ENCODE data around the gene NDUFS6. TPM values are rescaled to one million over a fixed set of nuclear protein-coding genes. Genes with fewer than 3 reads are reported as not detected.

Gene NDUFS6
- total RNA-seq = 10 to 100 TPM; 22.0 to 86.9 (median 49.7) TPM

DNA sequence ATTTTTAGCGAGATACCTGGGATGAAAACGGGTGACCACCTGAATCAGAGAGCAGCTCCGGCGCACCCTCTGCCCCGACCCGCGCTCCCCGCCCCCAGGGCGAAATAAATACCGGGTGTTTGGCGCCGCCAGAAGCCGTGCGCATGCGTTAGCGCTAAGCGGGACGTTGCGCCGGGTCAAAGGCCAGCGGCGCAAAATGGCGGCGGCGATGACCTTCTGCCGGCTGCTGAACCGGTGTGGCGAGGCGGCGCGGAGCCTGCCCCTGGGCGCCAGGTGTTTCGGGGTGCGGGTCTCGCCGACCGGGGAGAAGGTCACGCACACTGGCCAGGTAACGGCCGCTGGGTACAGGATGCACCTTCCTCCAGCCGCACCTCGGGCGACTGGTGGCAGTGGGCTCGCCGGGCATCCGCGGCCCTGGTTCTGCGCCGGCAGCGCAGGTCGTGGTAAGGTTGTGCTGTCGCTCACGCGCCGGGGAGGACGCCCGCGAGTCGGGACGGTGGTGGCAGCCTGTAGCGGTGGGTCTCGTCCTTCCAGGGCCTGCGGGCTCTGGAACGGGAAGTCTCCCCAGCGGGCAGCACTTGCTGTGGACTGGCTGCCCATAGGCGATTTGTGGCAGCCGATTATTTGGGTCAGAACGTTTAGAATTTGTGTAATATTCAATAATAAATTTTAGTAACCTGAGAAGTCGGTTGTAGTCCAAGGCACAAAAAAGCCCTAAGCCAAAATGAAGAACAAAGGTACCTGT is at the start of gene NDUFS6:
NDUFS6 (plus strand) TSS at position 186 of the 745 bp plus-strand sequence; CDS start at position 197, 11 bp downstream.
- H3K4me3 ChIP-seq (ENCODE audit: low read depth, poor library complexity, severe bottlenecking) = peak within 1 kb of the TSS; percentile 82
- intact Hi-C loops (cut with DNase I; ENCODE audit: low total_unique reads) = no loop called here
- WGBS, 2 donors = 1% methylated on average over 21 to 31 of the region's 69 CpGs
- no peak for TF ChIP-seq POLR2A (IDR thresholded peaks at IDR 0.05)
- TF ChIP-seq, protein P1, sequence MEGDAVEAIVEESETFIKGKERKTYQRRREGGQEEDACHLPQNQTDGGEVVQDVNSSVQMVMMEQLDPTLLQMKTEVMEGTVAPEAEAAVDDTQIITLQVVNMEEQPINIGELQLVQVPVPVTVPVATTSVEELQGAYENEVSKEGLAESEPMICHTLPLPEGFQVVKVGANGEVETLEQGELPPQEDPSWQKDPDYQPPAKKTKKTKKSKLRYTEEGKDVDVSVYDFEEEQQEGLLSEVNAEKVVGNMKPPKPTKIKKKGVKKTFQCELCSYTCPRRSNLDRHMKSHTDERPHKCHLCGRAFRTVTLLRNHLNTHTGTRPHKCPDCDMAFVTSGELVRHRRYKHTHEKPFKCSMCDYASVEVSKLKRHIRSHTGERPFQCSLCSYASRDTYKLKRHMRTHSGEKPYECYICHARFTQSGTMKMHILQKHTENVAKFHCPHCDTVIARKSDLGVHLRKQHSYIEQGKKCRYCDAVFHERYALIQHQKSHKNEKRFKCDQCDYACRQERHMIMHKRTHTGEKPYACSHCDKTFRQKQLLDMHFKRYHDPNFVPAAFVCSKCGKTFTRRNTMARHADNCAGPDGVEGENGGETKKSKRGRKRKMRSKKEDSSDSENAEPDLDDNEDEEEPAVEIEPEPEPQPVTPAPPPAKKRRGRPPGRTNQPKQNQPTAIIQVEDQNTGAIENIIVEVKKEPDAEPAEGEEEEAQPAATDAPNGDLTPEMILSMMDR (IDR thresholded peaks at IDR 0.05) = no peak
- DNase-seq (ENCODE audit: low spot score in 2 of 2) = peak; percentile 55 to 94

DNA sequence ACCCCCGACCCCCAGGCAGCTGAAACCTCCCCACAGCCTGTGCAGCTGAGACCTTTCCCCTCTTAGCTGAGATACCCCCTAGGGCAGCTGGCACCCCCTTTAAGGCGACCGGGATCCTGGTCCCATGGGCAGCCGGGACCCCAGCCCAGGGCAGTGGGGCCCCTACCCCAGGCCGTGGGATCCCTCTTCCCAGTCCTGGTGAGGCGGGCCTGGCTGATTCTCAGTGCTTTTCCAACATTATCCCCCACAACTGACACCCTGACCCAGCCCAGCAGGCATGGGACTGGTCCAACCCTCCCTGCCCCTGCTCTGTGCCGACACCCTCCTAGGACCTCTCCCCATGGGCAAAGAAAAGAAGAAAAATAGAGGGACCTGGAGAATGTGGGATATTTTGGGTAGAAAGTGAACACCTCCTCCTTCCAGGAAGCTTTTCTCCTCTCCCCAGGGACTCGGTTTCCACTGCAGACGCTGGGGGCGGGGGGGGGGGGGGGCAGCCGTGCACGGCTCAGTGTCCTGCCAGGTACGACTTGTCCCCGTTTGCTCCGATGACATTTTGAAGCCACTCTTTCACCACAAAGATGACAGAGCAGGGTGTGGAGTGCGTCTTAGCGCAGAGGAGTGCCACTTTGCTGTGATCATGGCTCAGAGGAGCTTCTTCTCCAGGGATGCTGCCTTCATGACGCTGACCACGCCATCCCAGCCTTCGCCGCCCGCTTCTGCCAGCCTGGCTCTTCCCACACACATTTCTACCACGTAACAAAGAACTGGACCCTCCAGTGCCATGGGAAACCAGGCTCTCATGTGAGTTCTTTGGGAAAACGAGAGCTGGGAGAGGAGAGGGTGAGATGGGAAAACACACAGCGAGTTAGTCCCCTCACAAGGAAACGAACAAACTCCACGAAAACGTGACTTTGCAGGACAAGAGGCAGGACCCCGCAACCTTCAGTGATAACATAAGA is 49.1 kb upstream of the NDUFS6 start:
- DNase-seq (ENCODE audit: low spot score in 2 of 2) = peak in 1 of 2 donors; percentile 50
- intact Hi-C loops (cut with DNase I; ENCODE audit: low total_unique reads) = no loop called here
- 75 to 82% methylated on average over 28 to 29 of the region's 29 CpGs for WGBS, 2 donors

DNA sequence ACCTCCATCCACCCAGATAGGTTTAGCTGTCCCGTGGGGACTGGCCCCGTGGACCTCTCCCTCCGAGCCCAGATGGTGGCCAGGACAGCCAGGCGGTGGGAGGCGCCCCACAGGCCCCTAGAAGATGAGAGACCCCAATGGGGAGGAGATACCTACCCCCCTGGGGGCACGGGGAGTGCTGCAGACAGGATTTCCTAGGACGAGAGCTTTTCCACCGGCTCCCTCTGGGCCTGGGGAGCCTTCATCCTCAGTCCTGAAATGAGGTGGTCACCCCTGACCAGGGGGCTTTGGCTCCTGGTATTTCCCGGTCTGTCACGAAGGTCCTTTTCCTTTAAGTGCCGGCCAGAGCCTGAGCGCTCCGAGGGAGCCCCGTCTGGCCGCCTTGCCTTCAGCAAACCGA is 48.3 kb upstream of the NDUFS6 start:
- TF ChIP-seq POLR2A (IDR thresholded peaks at IDR 0.05) = no peak
- TF ChIP-seq, protein P1 (IDR thresholded peaks at IDR 0.05) = no peak
- H3K4me3 ChIP-seq (ENCODE audit: low read depth, poor library complexity, severe bottlenecking) = no peak overlapping the region
- WGBS, 2 donors = 75 to 82% methylated on average over 16 of the region's 16 CpGs
- DNase-seq (ENCODE audit: low spot score in 2 of 2) = peak in 1 of 2 donors; percentile 74
- intact Hi-C loops (cut with DNase I; ENCODE audit: low total_unique reads) = no loop called here

More for the DNA sequence above, 49.1 kb upstream of the NDUFS6 start:
- TF ChIP-seq, protein P1 (IDR thresholded peaks at IDR 0.05) = no peak
- no peak for TF ChIP-seq POLR2A (IDR thresholded peaks at IDR 0.05)
- no peak overlapping the region for H3K4me3 ChIP-seq (ENCODE audit: low read depth, poor library complexity, severe bottlenecking)

DNA sequence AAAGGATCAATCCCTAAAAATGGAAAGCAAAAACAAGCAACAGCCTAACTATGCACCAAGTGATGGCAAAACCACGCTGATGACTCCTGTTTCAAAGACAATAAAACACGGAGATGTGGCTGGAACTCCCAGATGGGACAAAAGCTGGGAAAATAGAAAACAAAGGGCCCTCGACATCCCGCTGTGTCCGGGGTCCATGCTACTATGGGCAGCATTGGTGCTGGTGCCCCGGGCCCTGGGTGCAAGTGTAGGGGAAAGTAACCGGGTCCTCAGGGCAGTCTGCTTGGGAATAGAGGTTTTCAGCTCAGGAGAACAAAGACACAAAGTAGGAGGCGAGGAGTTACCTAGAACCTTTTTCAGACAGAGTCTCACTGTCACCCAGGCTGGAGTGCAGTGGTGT is 47.7 kb upstream of the NDUFS6 start:
- intact Hi-C loops (cut with DNase I; ENCODE audit: low total_unique reads) = no loop called here
- peak in 1 of 2 donors; percentile 54 for DNase-seq (ENCODE audit: low spot score in 2 of 2)
- 74 to 79% methylated on average over 8 of the region's 8 CpGs for WGBS, 2 donors
- no peak for TF ChIP-seq POLR2A (IDR thresholded peaks at IDR 0.05)
- TF ChIP-seq, protein P1 (IDR thresholded peaks at IDR 0.05) = no peak
- no peak overlapping the region for H3K4me3 ChIP-seq (ENCODE audit: low read depth, poor library complexity, severe bottlenecking)

DNA sequence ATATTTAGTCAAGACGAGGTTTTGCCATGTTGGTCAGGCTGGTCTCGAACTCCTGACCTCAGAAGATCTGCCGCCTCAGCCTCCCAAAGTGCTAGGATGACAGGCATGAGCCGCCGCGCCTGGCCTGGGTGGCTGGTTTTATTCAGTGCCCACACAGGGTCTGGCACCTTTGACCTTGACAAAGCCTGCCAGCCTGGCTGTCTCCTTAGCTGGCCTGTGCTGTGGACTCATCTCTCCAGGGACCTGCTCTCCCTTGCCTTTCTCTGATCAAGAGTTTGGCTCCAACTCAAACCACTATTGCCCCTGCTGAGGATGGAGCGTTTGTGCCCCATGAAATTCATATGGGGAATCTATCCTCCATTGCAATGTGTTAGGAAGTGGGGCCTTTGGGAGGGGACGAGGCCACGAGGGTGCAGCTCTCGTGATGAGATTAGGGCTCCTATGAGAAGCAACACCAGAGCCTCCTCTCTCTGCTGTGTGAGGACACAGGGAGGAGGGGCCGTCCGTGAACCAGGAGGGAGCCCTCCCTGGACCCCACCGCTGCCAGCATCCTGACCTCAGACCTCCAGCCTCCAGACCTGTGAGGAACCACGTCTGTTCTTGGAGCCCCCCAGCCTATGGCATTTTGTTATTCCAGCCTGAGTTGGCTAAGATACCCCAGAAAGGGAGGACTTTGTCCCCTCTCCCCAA is 46.5 kb upstream of the NDUFS6 start:
- no peak for TF ChIP-seq POLR2A (IDR thresholded peaks at IDR 0.05)
- TF ChIP-seq, protein P1 (IDR thresholded peaks at IDR 0.05) = no peak
- 85 to 90% methylated on average over 12 to 14 of the region's 14 CpGs for WGBS, 2 donors
- intact Hi-C loops (cut with DNase I; ENCODE audit: low total_unique reads) = no loop called here
- DNase-seq (ENCODE audit: low spot score in 2 of 2) = peak in 1 of 2 donors; percentile 70
- H3K4me3 ChIP-seq (ENCODE audit: low read depth, poor library complexity, severe bottlenecking) = no peak overlapping the region

Data from lower leg skin (tissue), 4 donors.